ENCODE results near the gene ID2.

ID2 gene

GRCh38 chr2:8670580-8670979 is 11.3 kb upstream of the ID2 start:
- no peak for DNase-seq

- no peak for DNase-seq
Observed at GRCh38 chr2:8671176-8671575, 10.7 kb upstream of the ID2 start.

- no peak for DNase-seq
Observed at GRCh38 chr2:8671802-8672201, 10.1 kb upstream of the ID2 start.

- DNase-seq = no peak
Observed at GRCh38 chr2:8672940-8673339, 8.9 kb upstream of the ID2 start.

- DNase-seq = no peak
Observed at GRCh38 chr2:8673381-8673780, 8.5 kb upstream of the ID2 start.

GRCh38 chr2:8674420-8675009 is 7.3 kb upstream of the ID2 start:
- DNase-seq = no peak

GRCh38 chr2:8675543-8675942 is 6.3 kb upstream of the ID2 start:
- DNase-seq = no peak

- no peak for DNase-seq
Observed at GRCh38 chr2:8676191-8676920, 5.5 kb upstream of the ID2 start.

- DNase-seq = no peak
Observed at GRCh38 chr2:8676921-8677645, 4.8 kb upstream of the ID2 start.

- DNase-seq = no peak
Observed at GRCh38 chr2:8677646-8678592, 3.9 kb upstream of the ID2 start.

- peak; percentile 86 for DNase-seq
Observed at GRCh38 chr2:8678731-8679566, 2.9 kb upstream of the ID2 start.

GRCh38 chr2:8679567-8679826 is 2.4 kb upstream of the ID2 start:
- no peak for DNase-seq

GRCh38 chr2:8679827-8680731 is 1.8 kb upstream of the ID2 start:
- DNase-seq = no peak

GRCh38 chr2:8680822-8681760 is 765 bp upstream of the ID2 start:
- peak; percentile 47 for DNase-seq

- no peak for DNase-seq
Observed at GRCh38 chr2:8682719-8683667, 1.1 kb downstream of the ID2 start.

GRCh38 chr2:8684540-8684877 is 2.7 kb downstream of the ID2 start:
- DNase-seq = no peak

- peak; percentile 60 for DNase-seq
Observed at GRCh38 chr2:8684878-8685696, 3.2 kb downstream of the ID2 start.
